ENCODE measurements around the gene TRIM66.

DNA sequence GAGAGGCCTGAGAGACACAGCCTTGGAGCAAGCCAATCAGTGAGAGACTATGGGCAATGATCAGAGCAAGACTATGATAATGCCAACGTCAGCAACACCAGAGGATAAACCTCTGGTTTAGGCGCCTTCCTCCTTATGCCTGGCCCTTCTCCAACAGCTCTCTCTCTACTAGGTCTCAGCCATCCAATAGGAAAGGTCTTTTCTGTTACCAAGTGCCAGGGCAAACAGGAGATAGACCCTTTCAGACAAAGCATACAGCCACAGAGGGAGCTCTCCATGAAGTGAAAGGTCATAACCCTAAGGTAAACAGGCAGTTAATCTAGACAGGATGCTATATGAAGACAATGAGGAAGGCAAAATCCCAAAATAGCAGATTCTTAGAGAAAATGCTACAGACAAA is 98.0 kb downstream of the TRIM66 start:
- no peak for TF ChIP-seq JUND (IDR thresholded peaks at IDR 0.05)
- TF ChIP-seq, protein P1, sequence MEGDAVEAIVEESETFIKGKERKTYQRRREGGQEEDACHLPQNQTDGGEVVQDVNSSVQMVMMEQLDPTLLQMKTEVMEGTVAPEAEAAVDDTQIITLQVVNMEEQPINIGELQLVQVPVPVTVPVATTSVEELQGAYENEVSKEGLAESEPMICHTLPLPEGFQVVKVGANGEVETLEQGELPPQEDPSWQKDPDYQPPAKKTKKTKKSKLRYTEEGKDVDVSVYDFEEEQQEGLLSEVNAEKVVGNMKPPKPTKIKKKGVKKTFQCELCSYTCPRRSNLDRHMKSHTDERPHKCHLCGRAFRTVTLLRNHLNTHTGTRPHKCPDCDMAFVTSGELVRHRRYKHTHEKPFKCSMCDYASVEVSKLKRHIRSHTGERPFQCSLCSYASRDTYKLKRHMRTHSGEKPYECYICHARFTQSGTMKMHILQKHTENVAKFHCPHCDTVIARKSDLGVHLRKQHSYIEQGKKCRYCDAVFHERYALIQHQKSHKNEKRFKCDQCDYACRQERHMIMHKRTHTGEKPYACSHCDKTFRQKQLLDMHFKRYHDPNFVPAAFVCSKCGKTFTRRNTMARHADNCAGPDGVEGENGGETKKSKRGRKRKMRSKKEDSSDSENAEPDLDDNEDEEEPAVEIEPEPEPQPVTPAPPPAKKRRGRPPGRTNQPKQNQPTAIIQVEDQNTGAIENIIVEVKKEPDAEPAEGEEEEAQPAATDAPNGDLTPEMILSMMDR (IDR thresholded peaks at IDR 0.05; ENCODE audit: low read depth, low read length, missing input control), result no peak
- TF ChIP-seq YY1 (IDR thresholded peaks at IDR 0.05), result no peak
- TF ChIP-seq FOXA1 (IDR thresholded peaks at IDR 0.05), result no peak
- TF ChIP-seq EGR1 (IDR thresholded peaks at IDR 0.05; ENCODE audit: low read depth in 2 of 2), result no peak
- no peak for TF ChIP-seq TAF1 (conservative IDR thresholded peaks at IDR 0.05)

All from liver (tissue), 3 donors.